B cell (primary cell): ENCODE data around the gene EXD3.

Experiments
- EZH2 ChIP-seq: IDR thresholded peaks from 2 replicates; pipeline ENCODE4 v1.6.1; 2012; ENCODE audit warnings: borderline replicate concordance, low read depth, mild to moderate bottlenecking, moderate library complexity, low read length; ENCODE audit not compliant: insufficient read depth, poor library complexity, severe bottlenecking
- TF ChIP-seq, protein P1 (sequence below): fragments of 200-600 bp; IDR thresholded peaks from one replicate; pipeline ENCODE4 v1.8.0; 2022; ENCODE audit warnings: antibody characterized with exemption, mild to moderate bottlenecking

DNA sequence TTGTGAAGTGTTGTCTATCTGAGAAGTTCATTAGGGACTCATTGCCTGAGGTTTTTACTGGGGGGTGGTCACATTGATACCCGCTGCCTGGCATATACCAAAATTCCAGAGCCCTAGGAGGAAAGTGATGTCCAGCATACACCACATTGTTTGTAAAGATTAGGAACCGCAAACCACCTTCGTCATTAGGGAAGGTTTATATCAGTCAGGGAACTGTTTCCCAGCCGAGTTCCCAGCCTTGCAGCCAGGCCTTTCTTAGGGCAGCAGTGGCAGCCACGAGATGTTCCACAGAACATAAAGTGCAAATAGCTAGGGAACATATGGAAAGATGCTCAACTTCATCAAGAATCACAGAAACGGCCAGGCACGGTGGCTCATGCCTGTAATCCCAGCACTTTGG lies 80.5 kb downstream of the EXD3 start:
- TF ChIP-seq, protein P1, sequence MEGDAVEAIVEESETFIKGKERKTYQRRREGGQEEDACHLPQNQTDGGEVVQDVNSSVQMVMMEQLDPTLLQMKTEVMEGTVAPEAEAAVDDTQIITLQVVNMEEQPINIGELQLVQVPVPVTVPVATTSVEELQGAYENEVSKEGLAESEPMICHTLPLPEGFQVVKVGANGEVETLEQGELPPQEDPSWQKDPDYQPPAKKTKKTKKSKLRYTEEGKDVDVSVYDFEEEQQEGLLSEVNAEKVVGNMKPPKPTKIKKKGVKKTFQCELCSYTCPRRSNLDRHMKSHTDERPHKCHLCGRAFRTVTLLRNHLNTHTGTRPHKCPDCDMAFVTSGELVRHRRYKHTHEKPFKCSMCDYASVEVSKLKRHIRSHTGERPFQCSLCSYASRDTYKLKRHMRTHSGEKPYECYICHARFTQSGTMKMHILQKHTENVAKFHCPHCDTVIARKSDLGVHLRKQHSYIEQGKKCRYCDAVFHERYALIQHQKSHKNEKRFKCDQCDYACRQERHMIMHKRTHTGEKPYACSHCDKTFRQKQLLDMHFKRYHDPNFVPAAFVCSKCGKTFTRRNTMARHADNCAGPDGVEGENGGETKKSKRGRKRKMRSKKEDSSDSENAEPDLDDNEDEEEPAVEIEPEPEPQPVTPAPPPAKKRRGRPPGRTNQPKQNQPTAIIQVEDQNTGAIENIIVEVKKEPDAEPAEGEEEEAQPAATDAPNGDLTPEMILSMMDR = no peak
- TF ChIP-seq EZH2 = no peak
